HUES48 (cell line): ENCODE data around the gene ACTR5.

Experiments
- H3K27ac ChIP-seq: one replicate; pipeline ENCODE4 v1.7.0; 2013; ENCODE audit warnings: low read depth, low read length, inconsistent platforms
- H3K27me3 ChIP-seq: 2 replicates; pipeline ENCODE4 v1.6.1; 2013; ENCODE audit warnings: mild to moderate bottlenecking, low read length; ENCODE audit not compliant: control insufficient read depth, insufficient read depth
- H3K36me3 ChIP-seq: 2 replicates; pipeline ENCODE4 v1.6.1; 2013; ENCODE audit warnings: low read length; ENCODE audit not compliant: control insufficient read depth, insufficient read depth
- H3K4me1 ChIP-seq: 2 replicates; pipeline ENCODE4 v1.6.1; 2013; ENCODE audit warnings: mild to moderate bottlenecking, low read length; ENCODE audit not compliant: control insufficient read depth, insufficient read depth
- H3K4me3 ChIP-seq: 2 replicates; pipeline ENCODE4 v1.5.1; 2013; ENCODE audit warnings: mild to moderate bottlenecking, low read depth, low read length
- H3K9ac ChIP-seq: 2 replicates; pipeline ENCODE4 v1.6.1; 2013; ENCODE audit warnings: mild to moderate bottlenecking, low read depth, low read length, moderate library complexity
- H3K9me3 ChIP-seq: 2 replicates; pipeline ENCODE4 v1.6.1; 2013; ENCODE audit warnings: low read length; ENCODE audit not compliant: control insufficient read depth, insufficient read depth

Gene ACTR5

GRCh38 chr20:38769376-38770295 is 21.4 kb downstream of the ACTR5 start:
- Histone ChIP-seq H3K27me3 (no peaks in the 10 kb centered on the region), H3K4me1 (no peaks in the 10 kb centered on the region; the same call in 1 of the 2 replicates), H3K9me3 (0 out of 2 replicates have a peak, but pooled peaks cover 5% of the 10 kb centered on the region), H3K27ac (no peak overlapping the region), H3K36me3 (peaks cover 83% of the 10 kb centered on the region), H3K4me3 (no peak overlapping the region), H3K9ac (no peak overlapping the region)

- Histone ChIP-seq H3K4me1 (no peaks in the 10 kb centered on the region; the same call in 1 of the 2 replicates), H3K36me3 (peaks cover 80% of the 10 kb centered on the region), H3K9ac (no peak overlapping the region), H3K27me3 (no peaks in the 10 kb centered on the region), H3K4me3 (no peak overlapping the region), H3K27ac (no peak overlapping the region), H3K9me3 (0 out of 2 replicates have a peak, but pooled peaks cover 5% of the 10 kb centered on the region)
These were observed 22.3 kb downstream of the ACTR5 start for GRCh38 chr20:38770546-38770945.

DNA sequence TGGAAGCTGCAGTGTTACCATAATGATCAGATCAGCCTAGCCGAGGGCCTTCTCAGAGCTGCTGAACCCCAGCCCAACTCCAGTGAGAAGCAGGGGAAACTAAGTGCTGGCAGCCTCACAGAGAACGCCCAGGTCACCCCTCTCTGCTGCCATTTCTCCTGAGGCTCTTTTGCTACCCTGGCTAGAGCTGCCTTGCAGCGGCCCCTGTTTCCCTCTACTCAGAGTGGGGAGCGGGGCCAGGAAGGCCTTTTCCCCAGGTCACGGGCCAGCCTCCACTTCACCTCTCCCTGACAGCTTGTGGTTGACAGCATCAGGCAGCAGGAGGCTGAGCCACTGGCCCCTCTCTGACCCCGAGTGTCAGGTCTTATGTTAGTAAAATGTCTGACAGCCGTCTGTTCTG is 22.7 kb downstream of the ACTR5 start:
- Histone ChIP-seq H3K4me3 (no peak overlapping the region), H3K27me3 (no peaks in the 10 kb centered on the region), H3K4me1 (no peaks in the 10 kb centered on the region; the same call in 1 of the 2 replicates), H3K9ac (no peak overlapping the region), H3K27ac (no peak overlapping the region), H3K36me3 (peaks cover 76% of the 10 kb centered on the region), H3K9me3 (0 out of 2 replicates have a peak, but pooled peaks cover 5% of the 10 kb centered on the region)

DNA sequence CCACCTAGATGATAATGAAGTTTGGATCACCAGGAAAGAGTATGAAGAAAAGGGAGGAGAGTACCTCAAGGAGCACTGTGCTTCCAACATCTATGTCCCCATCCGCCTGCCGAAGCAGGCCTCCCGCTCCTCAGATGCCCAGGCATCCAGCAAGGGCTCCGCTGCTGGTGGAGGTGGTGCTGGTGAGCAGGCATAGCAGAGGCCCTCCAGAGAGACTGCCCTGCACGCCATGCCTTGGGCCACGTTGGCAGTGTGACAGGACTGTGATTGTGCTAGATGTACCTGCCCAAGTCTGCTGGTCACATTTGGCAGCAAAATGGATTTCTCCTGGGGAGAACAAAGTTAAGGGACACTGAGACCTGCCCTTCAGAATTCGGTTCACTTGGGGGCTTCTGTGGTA is 23.4 kb downstream of the ACTR5 start:
- no peak overlapping the region for H3K27ac ChIP-seq
- H3K9me3 ChIP-seq: 0 out of 2 replicates have a peak, but pooled peaks cover 5% of the 10 kb centered on the region
- H3K27me3 ChIP-seq: no peaks in the 10 kb centered on the region
- no peak overlapping the region for H3K4me3 ChIP-seq
- peaks cover 70% of the 10 kb centered on the region for H3K36me3 ChIP-seq
- no peak overlapping the region for H3K9ac ChIP-seq
- H3K4me1 ChIP-seq: no peaks in the 10 kb centered on the region; the same call in 1 of the 2 replicates

DNA sequence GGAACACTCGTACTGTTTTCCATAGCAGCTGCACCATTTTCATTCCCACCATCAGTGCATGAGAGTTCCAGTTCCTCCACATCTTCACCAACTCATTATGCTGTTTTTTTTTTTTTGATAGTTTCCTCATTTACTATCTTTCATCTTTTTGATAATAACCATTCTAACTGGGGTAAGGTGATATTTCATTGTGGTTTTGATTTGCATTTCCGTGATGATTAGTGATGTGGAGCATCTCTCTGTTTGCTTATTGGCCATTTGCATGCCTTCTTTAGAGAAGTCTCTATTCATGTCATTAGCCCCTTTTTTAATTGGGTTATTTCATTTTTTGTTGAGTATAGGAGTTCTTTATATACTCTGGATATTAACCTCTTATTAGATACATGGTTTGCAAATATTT is 25.9 kb downstream of the ACTR5 start:
- Histone ChIP-seq H3K9ac (no peak overlapping the region), H3K27ac (no peak overlapping the region), H3K4me1 (peaks cover 8% of the 10 kb centered on the region), H3K9me3 (0 out of 2 replicates have a peak, but pooled peaks cover 5% of the 10 kb centered on the region), H3K27me3 (no peaks in the 10 kb centered on the region), H3K36me3 (peaks cover 48% of the 10 kb centered on the region), H3K4me3 (no peak overlapping the region)

DNA sequence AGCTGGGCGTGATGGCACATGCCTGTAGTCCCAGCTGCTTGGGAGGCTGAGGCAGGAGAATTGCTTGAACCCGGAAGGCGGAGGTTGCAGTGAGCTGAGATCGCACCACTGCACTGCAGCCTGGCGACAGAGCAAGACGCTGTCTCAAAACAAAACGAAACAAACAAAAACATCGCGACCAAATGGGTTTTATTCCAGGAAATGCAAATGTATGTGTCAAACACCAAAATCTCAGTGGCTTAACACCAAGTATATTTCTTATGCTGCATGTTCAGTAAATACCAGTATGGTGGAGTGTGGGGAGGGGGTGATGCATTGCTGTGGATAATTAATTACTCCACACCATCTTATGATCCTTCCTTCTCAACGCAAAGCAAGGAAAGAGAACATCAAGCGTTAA is 28.1 kb downstream of the ACTR5 start:
- no peak overlapping the region for H3K9ac ChIP-seq
- H3K9me3 ChIP-seq: 0 out of 2 replicates have a peak, but pooled peaks cover 5% of the 10 kb centered on the region
- no peak overlapping the region for H3K27ac ChIP-seq
- no peaks in the 10 kb centered on the region for H3K27me3 ChIP-seq
- peaks cover 32% of the 10 kb centered on the region for H3K36me3 ChIP-seq
- peaks cover 25% of the 10 kb centered on the region for H3K4me1 ChIP-seq
- no peak overlapping the region for H3K4me3 ChIP-seq

- Histone ChIP-seq H3K9me3 (no peaks in the 10 kb centered on the region), H3K27ac (peak overlapping the region; percentile 91), H3K4me3 (peak overlapping the region; percentile 42), H3K4me1 (peaks cover 27% of the 10 kb centered on the region), H3K27me3 (no peaks in the 10 kb centered on the region), H3K36me3 (peaks cover 3% of the 10 kb centered on the region; the same call in 1 of the 2 replicates), H3K9ac (peak overlapping the region; percentile 31)
These were observed 31.2 kb downstream of the ACTR5 start for GRCh38 chr20:38779247-38780097.

DNA sequence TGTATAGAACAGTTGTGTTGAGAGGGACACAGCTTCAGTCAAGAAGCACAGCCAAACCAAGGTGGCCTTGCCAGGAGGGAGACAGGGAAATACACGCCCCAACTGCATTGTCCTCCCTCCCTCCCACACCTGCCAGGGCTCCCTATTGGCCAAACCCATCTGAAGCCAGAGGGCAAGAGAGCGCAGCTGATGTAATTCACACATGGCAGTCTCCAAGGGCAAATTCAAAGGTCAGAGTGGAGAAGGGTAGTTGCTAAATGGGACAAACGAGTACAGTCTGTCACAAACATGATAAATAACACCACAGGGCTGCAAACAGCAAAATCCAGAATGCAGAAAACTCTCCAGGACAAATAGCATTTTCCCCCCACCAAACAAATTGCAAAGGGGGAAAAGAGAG is 34.0 kb downstream of the ACTR5 start:
- Histone ChIP-seq H3K27ac (no peak overlapping the region), H3K27me3 (no peaks in the 10 kb centered on the region), H3K4me3 (no peak overlapping the region), H3K9me3 (no peaks in the 10 kb centered on the region), H3K4me1 (peaks cover 27% of the 10 kb centered on the region), H3K9ac (no peak overlapping the region), H3K36me3 (no peaks in the 10 kb centered on the region)

DNA sequence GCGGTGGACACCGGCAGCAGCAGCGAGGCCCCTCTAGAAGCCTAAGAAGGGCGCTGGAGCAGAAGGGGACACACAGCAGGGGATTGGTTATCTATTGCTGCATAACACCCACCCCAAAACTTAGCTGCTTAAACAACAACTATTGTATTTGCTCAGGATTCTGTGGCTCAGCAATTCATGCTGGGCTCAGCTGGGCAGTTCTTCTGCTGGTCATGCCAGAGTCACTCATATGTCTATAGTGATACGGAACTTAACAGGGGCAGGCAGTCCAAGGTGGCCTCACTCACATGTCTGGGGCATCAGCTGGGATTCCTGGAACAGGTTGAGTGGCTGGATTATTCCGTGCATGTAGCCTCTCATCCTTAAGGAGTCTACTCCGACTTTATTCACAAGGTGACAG is 39.6 kb downstream of the ACTR5 start:
- no peaks in the 10 kb centered on the region for H3K9me3 ChIP-seq
- H3K4me1 ChIP-seq: no peaks in the 10 kb centered on the region
- H3K27me3 ChIP-seq: no peaks in the 10 kb centered on the region
- H3K36me3 ChIP-seq: no peaks in the 10 kb centered on the region
- no peak overlapping the region for H3K9ac ChIP-seq
- no peak overlapping the region for H3K4me3 ChIP-seq
- H3K27ac ChIP-seq: no peak overlapping the region

- no peaks in the 10 kb centered on the region for H3K9me3 ChIP-seq
- no peaks in the 10 kb centered on the region for H3K4me1 ChIP-seq
- H3K36me3 ChIP-seq: no peaks in the 10 kb centered on the region
- no peak overlapping the region for H3K4me3 ChIP-seq
- H3K9ac ChIP-seq: no peak overlapping the region
- no peak overlapping the region for H3K27ac ChIP-seq
- H3K27me3 ChIP-seq: no peaks in the 10 kb centered on the region
These were observed 41.4 kb downstream of the ACTR5 start for GRCh38 chr20:38789503-38790199.
